ELR (cell line): Measurements from ENCODE around the gene MLN.

Experiments
- DNase-seq: peaks from one replicate; pipeline ENCODE4 v3.0.0-alpha.2; 2015; ENCODE audit warnings: low read depth

The MLN gene

DNA sequence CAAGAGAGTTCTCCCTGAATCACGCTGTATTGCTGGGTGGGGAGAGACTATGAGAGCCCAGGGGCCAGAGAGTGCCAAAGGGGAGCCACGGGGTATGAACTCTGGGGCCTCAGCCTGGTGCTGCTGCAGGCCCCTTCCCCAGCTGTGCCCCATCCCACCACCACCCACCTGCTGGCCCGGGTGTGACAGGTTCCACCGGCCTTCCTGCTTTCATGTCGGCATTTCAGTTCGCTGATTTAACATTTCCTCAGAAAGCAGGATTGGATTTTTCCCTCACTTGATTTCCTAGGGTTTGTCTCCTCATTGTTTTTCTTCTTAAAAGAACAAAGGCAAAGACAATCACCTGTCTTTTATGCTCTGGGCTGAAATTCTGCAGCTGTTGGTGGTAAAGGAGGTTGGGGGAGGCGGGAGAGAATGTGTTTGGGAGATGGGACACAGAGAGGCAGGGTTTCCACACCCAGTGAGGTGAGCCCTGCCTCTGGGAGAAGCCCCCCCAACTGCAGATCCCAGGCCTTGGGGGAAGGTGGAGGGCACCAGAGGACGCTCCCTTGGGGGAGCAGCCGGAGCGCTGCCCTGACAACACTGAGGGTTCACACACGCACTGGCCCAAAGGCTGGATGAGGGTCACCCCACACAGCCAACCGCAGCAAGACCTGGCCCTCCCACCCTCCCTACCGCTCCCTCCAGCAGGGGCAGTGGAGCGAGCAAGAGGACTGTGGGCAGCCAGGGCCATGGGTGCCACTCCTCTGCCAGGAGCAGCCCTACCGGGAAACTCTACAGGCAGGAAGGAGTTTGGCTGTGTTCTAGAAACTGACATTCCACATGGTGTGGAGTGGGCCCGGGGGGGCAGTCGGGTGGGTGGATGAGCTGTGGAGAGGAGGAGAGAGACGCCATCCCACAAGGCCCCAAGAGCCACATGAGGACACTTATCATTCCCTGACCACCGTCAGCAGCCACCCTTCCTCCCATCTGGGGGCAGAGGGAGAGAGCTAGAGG is 10.5 kb upstream of the MLN start:
- DNase-seq = no peak

DNA sequence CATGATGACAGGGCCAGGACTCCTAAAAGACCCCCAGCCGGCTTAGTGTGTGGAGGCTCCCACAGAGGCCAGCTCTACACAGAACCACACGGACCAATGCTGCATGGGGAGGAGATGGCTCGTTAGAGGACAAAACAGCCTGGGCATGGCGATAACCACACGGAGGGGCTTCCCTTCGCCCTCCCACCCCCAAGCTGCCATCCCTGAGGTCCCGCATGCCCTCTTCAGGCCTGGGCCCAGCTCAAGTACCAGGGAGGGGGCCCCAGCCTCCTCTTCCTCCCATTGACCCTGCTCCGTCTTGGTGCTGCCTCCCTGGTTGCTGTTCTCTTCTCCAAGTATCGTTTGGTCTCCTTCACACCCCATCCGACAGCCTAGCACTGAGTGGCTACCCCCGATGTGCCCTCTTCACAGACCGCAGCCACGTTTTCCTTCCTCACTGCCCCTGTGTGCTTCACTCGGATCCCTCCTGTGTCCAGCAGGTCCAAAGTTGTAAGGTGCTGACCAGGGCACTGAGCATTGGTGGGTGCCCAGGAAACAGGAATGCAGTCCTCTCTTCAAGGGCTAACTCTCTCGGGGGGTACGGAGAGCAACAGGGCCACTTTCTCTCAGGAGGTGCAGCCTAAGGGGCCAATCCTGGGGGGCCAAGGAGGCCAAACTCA is 9.6 kb upstream of the MLN start:
- no peak for DNase-seq

DNA sequence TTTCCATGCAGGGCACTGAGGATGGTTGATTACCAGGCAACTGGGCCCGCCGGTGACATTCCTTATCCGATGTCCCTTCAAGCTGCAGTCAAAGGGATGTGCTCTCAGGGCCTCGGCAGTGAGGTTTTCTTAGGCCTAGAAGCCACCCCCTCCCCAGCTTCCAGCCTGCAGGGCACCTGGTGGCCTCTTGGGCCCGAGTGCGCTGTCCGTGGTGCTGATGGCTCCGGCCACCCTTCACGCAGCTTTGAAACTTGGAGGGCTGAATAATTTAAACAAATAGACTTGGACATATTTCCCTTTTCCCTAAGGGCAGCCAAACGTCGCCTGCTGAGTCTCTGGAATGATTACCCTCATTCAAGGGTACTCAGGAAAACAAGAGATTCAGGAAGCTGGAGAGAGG is 8.9 kb upstream of the MLN start:
- DNase-seq = peak; percentile 65

DNA sequence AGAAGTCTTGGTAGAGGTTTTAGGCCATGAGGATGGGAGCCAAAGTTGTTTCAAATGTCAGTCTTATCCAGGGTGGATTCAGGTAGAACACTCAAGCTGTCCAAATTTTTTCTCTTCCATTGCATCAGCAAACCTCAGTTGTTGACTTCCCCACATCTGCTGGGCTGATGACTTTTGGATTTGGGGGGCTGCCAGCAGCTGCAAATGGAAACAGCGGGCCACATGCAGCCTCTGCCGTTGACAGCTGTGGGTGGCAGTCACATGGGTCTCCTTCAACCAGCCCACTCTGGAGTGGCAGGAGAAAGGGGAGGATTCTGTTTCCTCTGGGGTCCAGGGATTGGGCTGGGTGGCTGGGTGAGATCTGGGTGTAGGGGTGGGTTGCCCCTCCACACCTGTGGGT is 5.8 kb upstream of the MLN start:
- DNase-seq = no peak

GRCh38 chr6:33808641-33809180 is 4.9 kb upstream of the MLN start:
- DNase-seq = no peak

- no peak for DNase-seq
These were observed 3.8 kb upstream of the MLN start for GRCh38 chr6:33807606-33808005.

- DNase-seq = no peak
These were observed 3.0 kb upstream of the MLN start for GRCh38 chr6:33806841-33807240.

GRCh38 chr6:33802186-33802958 is 1.4 kb downstream of the MLN start:
- no peak for DNase-seq

DNA sequence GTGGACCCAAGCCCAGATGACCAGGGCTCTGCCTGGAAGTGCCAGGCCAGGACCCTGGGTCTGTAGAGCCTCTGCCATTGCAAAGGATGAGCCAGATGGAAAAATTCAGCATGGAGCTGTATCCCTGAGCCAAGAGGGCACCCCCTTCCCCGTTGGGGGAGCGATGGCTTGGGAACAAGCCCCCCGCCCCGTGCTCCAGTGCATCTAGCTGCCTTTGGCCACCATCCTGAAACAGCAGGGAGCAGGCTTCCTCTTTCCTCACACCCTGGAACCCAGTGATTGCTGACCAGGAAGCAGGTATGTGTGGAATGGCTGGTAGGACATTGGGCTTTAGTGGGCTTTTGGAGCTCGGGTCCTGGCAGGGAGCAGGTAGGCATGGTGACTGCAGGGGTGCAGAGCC is 2.2 kb downstream of the MLN start:
- DNase-seq = no peak

- DNase-seq = no peak
These were observed 3.4 kb downstream of the MLN start for GRCh38 chr6:33800248-33800969.

DNA sequence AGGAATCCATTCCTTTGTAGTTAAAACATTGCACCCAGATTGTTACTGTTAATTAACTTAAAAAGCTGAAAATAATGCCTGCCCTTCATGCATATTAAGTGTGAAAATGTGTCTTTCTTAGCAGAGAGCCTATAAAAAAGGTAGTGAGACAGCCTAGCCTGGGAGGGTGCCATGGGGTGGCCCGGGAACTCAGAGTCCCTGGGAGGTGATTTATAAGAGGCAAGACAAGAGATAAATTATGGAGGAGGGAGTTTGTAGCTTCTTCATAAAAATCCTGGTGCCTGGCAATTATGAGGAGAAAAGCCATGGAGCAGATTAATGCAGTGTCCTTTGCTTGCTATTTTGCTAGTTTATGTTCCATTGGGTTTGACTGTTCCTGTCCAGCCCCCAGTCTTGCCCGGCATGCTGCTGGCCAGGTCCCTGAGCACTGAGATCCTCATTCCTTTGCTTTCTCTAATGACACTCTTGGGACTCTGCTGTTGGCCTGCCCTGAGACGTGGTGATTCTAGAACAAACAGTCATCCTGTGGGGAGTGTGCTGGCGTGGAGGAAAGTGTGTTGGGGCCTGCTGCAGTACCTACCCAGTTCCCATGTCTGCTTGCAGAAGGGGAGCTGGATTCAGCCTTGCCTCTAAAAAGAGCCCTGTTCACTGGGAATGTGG is 4.2 kb downstream of the MLN start:
- DNase-seq = no peak

- no peak for DNase-seq
These were observed 5.4 kb downstream of the MLN start for GRCh38 chr6:33798343-33798848.

DNA sequence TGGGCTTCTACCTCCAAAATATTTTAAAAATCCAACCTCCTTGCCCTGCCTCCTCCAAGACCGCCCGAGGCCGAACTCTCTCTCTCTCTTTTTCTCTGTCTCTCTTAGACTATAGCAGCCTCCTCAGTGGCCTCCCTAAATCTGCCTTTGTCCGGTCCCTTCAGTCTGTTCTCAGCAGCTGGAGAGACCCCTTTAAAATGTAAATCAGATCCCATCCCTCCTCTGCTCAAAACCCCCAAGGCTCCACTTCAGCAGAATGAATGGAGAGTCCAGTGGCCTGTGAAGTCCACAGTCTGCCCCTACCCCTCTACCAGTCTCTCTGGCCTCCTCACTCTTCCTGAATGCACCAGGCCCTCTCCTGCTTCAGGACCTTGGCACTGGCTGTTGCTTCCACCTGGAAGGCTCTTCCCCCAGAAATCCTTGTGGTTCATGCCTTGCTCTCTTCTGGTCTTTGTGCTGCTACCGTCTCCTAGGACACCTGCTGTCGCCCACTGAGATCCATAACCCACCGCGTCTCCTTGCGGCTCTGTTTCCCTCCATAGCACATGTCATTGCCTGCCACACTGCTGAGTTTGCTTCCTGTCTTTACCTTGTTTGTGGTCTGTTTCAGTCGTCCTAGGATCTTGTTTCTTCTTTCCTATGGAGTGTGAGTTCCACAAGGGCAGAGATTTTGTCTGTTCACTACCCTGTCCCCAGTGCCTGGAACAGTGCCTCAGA is 6.0 kb downstream of the MLN start:
- no peak for DNase-seq

GRCh38 chr6:33794910-33795623 is 8.7 kb downstream of the MLN start:
- DNase-seq = no peak

DNA sequence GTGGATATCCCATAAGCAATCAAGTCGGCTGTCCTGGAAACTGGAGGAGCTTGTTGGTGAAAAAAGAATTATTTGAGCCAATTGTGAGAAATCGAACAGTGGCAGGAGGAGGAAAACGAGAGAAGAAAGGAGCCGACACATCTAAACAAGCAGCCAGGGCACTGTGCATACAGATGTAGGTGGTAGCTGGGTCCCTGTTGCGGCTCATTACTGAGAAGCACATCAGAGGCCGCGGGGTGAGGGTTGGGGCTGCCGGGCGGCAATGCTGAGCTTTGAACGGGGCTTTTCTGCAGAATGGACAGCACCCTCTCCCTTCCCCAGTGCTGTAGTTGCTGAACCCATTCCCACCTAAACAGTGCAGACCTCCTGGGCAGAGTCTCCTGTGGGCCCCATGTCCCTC is 10.8 kb downstream of the MLN start:
- DNase-seq = no peak

DNA sequence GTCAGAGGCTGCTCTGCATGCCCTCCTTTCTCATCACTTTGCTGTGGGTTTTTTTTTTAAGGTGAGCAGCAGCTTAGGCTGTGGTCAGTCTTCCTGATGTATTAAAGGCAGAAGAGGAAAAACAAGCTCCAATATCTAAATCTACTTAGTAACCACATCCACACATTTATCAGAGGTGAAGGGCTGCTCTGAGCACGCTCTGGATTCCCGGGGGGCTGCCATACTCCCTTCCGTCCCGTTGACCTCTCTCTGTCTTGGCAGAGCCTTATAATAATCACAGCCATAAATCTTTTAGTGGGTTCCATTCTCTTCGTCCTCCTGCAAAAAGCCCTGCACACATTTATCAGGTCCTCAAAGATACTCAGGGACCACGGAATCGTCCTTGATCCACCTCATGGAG is 12.2 kb downstream of the MLN start:
- DNase-seq = no peak

GRCh38 chr6:33790910-33791309 is 12.9 kb downstream of the MLN start:
- DNase-seq = no peak

DNA sequence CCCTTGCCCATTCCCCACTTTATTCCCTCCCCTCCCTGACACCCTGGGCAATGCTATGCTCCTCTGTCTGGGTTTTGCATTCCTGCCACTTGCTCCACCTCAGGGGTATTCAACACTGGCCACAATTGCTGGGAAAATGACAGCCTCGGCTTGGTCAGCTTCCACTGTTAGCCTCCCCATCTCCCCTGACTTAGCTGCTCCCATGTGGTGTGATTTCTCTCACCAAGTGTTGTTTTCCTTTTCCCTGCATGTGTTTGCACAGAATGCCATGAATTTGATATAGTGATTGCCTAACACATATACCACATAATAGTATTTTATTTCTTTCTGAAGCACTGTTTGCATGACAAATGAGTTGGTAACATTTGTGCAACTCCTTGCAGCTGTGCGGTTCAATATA is 13.4 kb downstream of the MLN start:
- DNase-seq = no peak

GRCh38 chr6:33789550-33789895 is 14.3 kb downstream of the MLN start:
- DNase-seq = no peak
